OCI-LY1 (cell line): ENCODE measurements around the gene CLEC20A.

ENCODE experiments used
- H2AFZ ChIP-seq: fragments of 200-600 bp; sonication (generic), shearing (Covaris generic); 2 replicates; pipeline ENCODE4 v1.6.0; 2014; ENCODE audit warnings: antibody characterized with exemption, mild to moderate bottlenecking, low read length
- H3F3A ChIP-seq: fragments of 200-600 bp; sonication (generic), shearing (Covaris generic); 2 replicates; pipeline ENCODE4 v1.6.0; 2014; ENCODE audit warnings: mild to moderate bottlenecking, antibody characterized with exemption, low read length, moderate library complexity; ENCODE audit not compliant: insufficient read depth
- H3K27ac ChIP-seq: fragments of 200-600 bp; sonication (generic); 2 replicates; pipeline ENCODE4 v1.5.1; 2014; ENCODE audit warnings: low read length, mixed run types, mild to moderate bottlenecking, low read depth; ENCODE audit not compliant: poor library complexity, severe bottlenecking
- H3K27me3 ChIP-seq: fragments of 200-600 bp; sonication (generic); 2 replicates; pipeline ENCODE4 v1.6.0; 2014; ENCODE audit warnings: antibody characterized with exemption, mild to moderate bottlenecking, low read length, moderate library complexity; ENCODE audit not compliant: insufficient read depth
- H3K36me3 ChIP-seq: fragments of 200-600 bp; sonication (generic); 2 replicates; pipeline ENCODE4 v1.6.1; 2014; ENCODE audit warnings: mild to moderate bottlenecking, antibody characterized with exemption, low read length, moderate library complexity, mixed read lengths; ENCODE audit not compliant: insufficient read depth
- H3K4me1 ChIP-seq: fragments of 200-600 bp; sonication (generic); 2 replicates; pipeline ENCODE4 v1.5.1; 2014; ENCODE audit warnings: mild to moderate bottlenecking, low read length, moderate library complexity; ENCODE audit not compliant: insufficient read depth, severe bottlenecking
- H3K4me2 ChIP-seq: fragments of 200-600 bp; sonication (generic), shearing (Covaris generic); 2 replicates; pipeline ENCODE4 v1.6.1; 2014; ENCODE audit warnings: low read length
- H3K4me3 ChIP-seq: fragments of 200-600 bp; sonication (generic); 2 replicates; pipeline ENCODE4 v1.5.1; 2014; ENCODE audit warnings: low read length, low read depth, mild to moderate bottlenecking, mixed read lengths; ENCODE audit not compliant: poor library complexity, severe bottlenecking
- H3K79me2 ChIP-seq: fragments of 200-600 bp; shearing (Covaris generic); 2 replicates; pipeline ENCODE4 v1.6.1; 2016; ENCODE audit warnings: mixed run types, low read length, mixed read lengths; ENCODE audit not compliant: insufficient read depth
- H3K9ac ChIP-seq: fragments of 200-600 bp; sonication (generic), shearing (Covaris generic); 2 replicates; pipeline ENCODE4 v1.6.1; 2014; ENCODE audit warnings: mild to moderate bottlenecking, low read length, mixed read lengths
- H3K9me2 ChIP-seq: fragments of 200-600 bp; sonication (generic), shearing (Covaris generic); 2 replicates; pipeline ENCODE4 v1.6.1; 2014; ENCODE audit warnings: low read depth, mild to moderate bottlenecking, low read length, mixed read lengths
- H3K9me3 ChIP-seq: fragments of 200-600 bp; shearing (Covaris generic); 2 replicates; pipeline ENCODE4 v1.6.1; 2014; ENCODE audit warnings: low read length, mixed read lengths
- H4K20me1 ChIP-seq: fragments of 200-600 bp; sonication (generic), shearing (Covaris generic); 2 replicates; pipeline ENCODE4 v1.6.0; 2016; ENCODE audit warnings: mild to moderate bottlenecking, low read length; ENCODE audit not compliant: insufficient read depth
- CTCF ChIP-seq: fragments of 200-600 bp; sonication (generic), shearing (Covaris generic); IDR thresholded peaks from 2 replicates; pipeline ENCODE4 v1.5.1; 2017; ENCODE audit warnings: mild to moderate bottlenecking, antibody characterized with exemption, low read length, moderate library complexity, mixed read lengths
- EZH2 ChIP-seq: fragments of 200-600 bp; sonication (generic), shearing (Covaris generic); IDR thresholded peaks from 2 replicates; pipeline ENCODE4 v1.8.0; 2017; ENCODE audit warnings: borderline replicate concordance, mixed run types, mild to moderate bottlenecking, antibody characterized with exemption, low read length, moderate library complexity, mixed read lengths

The CLEC20A gene

GRCh38 chr1:178502330-178502714, 5.6 kb upstream of the CLEC20A start:
- TF ChIP-seq EZH2 (no peak), CTCF (no peak)
- no peaks in the 10 kb centered on the region for H3F3A ChIP-seq
- H2AFZ ChIP-seq, result no peak overlapping the region
- no peak overlapping the region for H3K9ac ChIP-seq
- H4K20me1 ChIP-seq, result no peaks in the 10 kb centered on the region
- no peaks in the 10 kb centered on the region for H3K79me2 ChIP-seq
- no peaks in the 10 kb centered on the region for H3K36me3 ChIP-seq
- H3K27me3 ChIP-seq, result no peaks in the 10 kb centered on the region
- H3K4me2 ChIP-seq, result no peak overlapping the region
- H3K4me1 ChIP-seq, result no peaks in the 10 kb centered on the region
- no peak overlapping the region for H3K27ac ChIP-seq
- H3K9me2 ChIP-seq, result no peaks in the 10 kb centered on the region
- H3K4me3 ChIP-seq, result no peak overlapping the region
- H3K9me3 ChIP-seq, result no peaks in the 10 kb centered on the region

GRCh38 chr1:178501705-178502329, 5.1 kb upstream of the CLEC20A start:
- no peaks in the 10 kb centered on the region for H4K20me1 ChIP-seq
- TF ChIP-seq EZH2 (no peak), CTCF (peak; percentile 85)
- H3K36me3 ChIP-seq, result no peaks in the 10 kb centered on the region
- H3K9ac ChIP-seq, result no peak overlapping the region
- H3K27ac ChIP-seq, result no peak overlapping the region
- H3K4me3 ChIP-seq, result no peak overlapping the region
- H3K79me2 ChIP-seq, result no peaks in the 10 kb centered on the region
- H3K4me2 ChIP-seq, result no peak overlapping the region
- no peak overlapping the region for H2AFZ ChIP-seq
- H3K9me3 ChIP-seq, result no peaks in the 10 kb centered on the region
- 0 out of 2 replicates have a peak, but pooled peaks cover under 1% of the 10 kb centered on the region for H3K27me3 ChIP-seq
- H3K4me1 ChIP-seq, result no peaks in the 10 kb centered on the region
- H3K9me2 ChIP-seq, result no peaks in the 10 kb centered on the region
- no peaks in the 10 kb centered on the region for H3F3A ChIP-seq

GRCh38 chr1:178500936-178501554, 4.3 kb upstream of the CLEC20A start:
- H2AFZ ChIP-seq, result no peak overlapping the region
- H3K79me2 ChIP-seq, result no peaks in the 10 kb centered on the region
- no peaks in the 10 kb centered on the region for H3K9me2 ChIP-seq
- H4K20me1 ChIP-seq, result no peaks in the 10 kb centered on the region
- 0 out of 2 replicates have a peak, but pooled peaks cover 7% of the 10 kb centered on the region for H3K27me3 ChIP-seq
- H3K9ac ChIP-seq, result no peak overlapping the region
- H3F3A ChIP-seq, result no peaks in the 10 kb centered on the region
- TF ChIP-seq CTCF, result no peak
- TF ChIP-seq EZH2, result no peak
- no peaks in the 10 kb centered on the region for H3K9me3 ChIP-seq
- H3K4me3 ChIP-seq, result no peak overlapping the region
- no peak overlapping the region for H3K27ac ChIP-seq
- no peaks in the 10 kb centered on the region for H3K4me1 ChIP-seq
- no peaks in the 10 kb centered on the region for H3K36me3 ChIP-seq
- H3K4me2 ChIP-seq, result no peak overlapping the region
